HepG2 (cell line): ENCODE measurements around the gene ATG4B. TPM values are rescaled to one million over a fixed set of nuclear protein-coding genes. Genes with fewer than 3 reads are reported as not detected.

Source experiments
- ATF7-NPFF ChIP-seq: sonication (generic); formaldehyde crosslinking; IDR thresholded peaks from 2 replicates; pipeline ENCODE4 v1.8.1; 2023; ENCODE audit warnings: mild to moderate bottlenecking, low read depth, missing genetic modification reagents, moderate library complexity
- BORCS8-MEF2B ChIP-seq: sonication (generic); formaldehyde crosslinking; IDR thresholded peaks from 2 replicates; pipeline ENCODE4 v1.8.0; 2022; ENCODE audit warnings: mild to moderate bottlenecking, missing genetic modification reagents
- CENPX ChIP-seq: sonication (generic); formaldehyde crosslinking; IDR thresholded peaks from 2 replicates; pipeline ENCODE4 v1.9.0; 2021; ENCODE audit warnings: mild to moderate bottlenecking, missing genetic modification reagents, moderate library complexity
- CREB1 ChIP-seq, 2 experiments: fragments of 450-650 bp in 1 of 2; IDR thresholded peaks; 2 replicates each; pipeline ENCODE4 v1.6.1; 2016 to 2017; ENCODE audit warnings: control low read depth in 1 of 2, mild to moderate bottlenecking in 1 of 2, missing compliant biosample characterization in 1 of 2, missing genetic modification characterization in 1 of 2
- HMGA1 ChIP-seq: sonication (generic); formaldehyde crosslinking; conservative IDR thresholded peaks from 2 replicates; pipeline ENCODE4 v1.4.0; 2020; ENCODE audit warnings: missing genetic modification reagents
- KLF11 ChIP-seq: IDR thresholded peaks from 2 replicates; pipeline ENCODE4 v1.6.1; 2016; ENCODE audit warnings: missing compliant biosample characterization
- PAWR ChIP-seq: sonication (generic); formaldehyde crosslinking; IDR thresholded peaks from 2 replicates; pipeline ENCODE4 v1.4.0; 2020; ENCODE audit warnings: missing genetic modification reagents, mild to moderate bottlenecking, borderline replicate concordance
- POLR2G ChIP-seq: fragments of 200-400 bp; formaldehyde crosslinking; IDR thresholded peaks from 2 replicates; pipeline ENCODE4 v1.6.1; 2018; ENCODE audit warnings: mild to moderate bottlenecking, low read depth, low read length, moderate library complexity
- STAG1 ChIP-seq: sonication (generic); formaldehyde crosslinking; IDR thresholded peaks from 2 replicates; pipeline ENCODE4 v1.4.0; 2020; ENCODE audit warnings: missing genetic modification reagents
- TBP ChIP-seq: sonication (generic); formaldehyde crosslinking; IDR thresholded peaks from 2 replicates; pipeline ENCODE4 v1.5.0; 2020; ENCODE audit warnings: missing genetic modification reagents
- XRCC5 ChIP-seq: fragments of 200-400 bp; formaldehyde crosslinking; optimal IDR thresholded peaks from 2 replicates; pipeline ENCODE3; 2017; ENCODE audit warnings: mild to moderate bottlenecking, low read length
- ZNF546 ChIP-seq: sonication (generic); formaldehyde crosslinking; conservative IDR thresholded peaks from 2 replicates; pipeline ENCODE4 v1.8.1; 2023; ENCODE audit warnings: mild to moderate bottlenecking, missing genetic modification reagents
- ZNF564 ChIP-seq: sonication (generic); formaldehyde crosslinking; IDR thresholded peaks from 2 replicates; pipeline ENCODE4 v1.8.1; 2023; ENCODE audit warnings: mild to moderate bottlenecking, missing genetic modification reagents
- ZNF572 ChIP-seq: sonication (generic); formaldehyde crosslinking; IDR thresholded peaks from 2 replicates; pipeline ENCODE4 v1.5.1; 2020; ENCODE audit warnings: mild to moderate bottlenecking, missing genetic modification reagents
- ZNF598 ChIP-seq: sonication (generic); formaldehyde crosslinking; IDR thresholded peaks from 2 replicates; pipeline ENCODE4 v1.5.1; 2020; ENCODE audit warnings: mild to moderate bottlenecking, missing genetic modification reagents, borderline replicate concordance
- ZNF615 ChIP-seq: sonication (generic); formaldehyde crosslinking; IDR thresholded peaks from 2 replicates; pipeline ENCODE4 v1.5.0; 2020; ENCODE audit warnings: mild to moderate bottlenecking, missing genetic modification reagents, borderline replicate concordance
- ZNF652 ChIP-seq: IDR thresholded peaks from 2 replicates; pipeline ENCODE4 v1.6.1; 2016; ENCODE audit warnings: low read depth, borderline replicate concordance
- ZNF713 ChIP-seq: sonication (generic); formaldehyde crosslinking; IDR thresholded peaks from 2 replicates; pipeline ENCODE4 v1.4.0; 2020; ENCODE audit warnings: mild to moderate bottlenecking, missing genetic modification reagents
- ZNF746 ChIP-seq: sonication (generic); formaldehyde crosslinking; IDR thresholded peaks from 2 replicates; pipeline ENCODE4 v1.8.0; 2022; ENCODE audit warnings: mild to moderate bottlenecking, missing genetic modification reagents
- polyA plus RNA-seq, 8 experiments: library from polyadenylated mRNA; depleted of rRNA in 3 of 8; stranded (reverse) in 7 of 8; unstranded in 1 of 8; fragments of >200 nt; fragmentation: Illumina TruSeq in 4 of 8; extraction: Trizol in 4 of 8; gene quantifications; 2 replicates each; pipeline versions ENCODE4 v1.2.1 to v1.2.3, GENCODE V29; 2011 to 2016; ENCODE audit warnings: low read depth in 4 of 8, missing spikeins in 1 of 8, mixed read lengths in 1 of 8; ENCODE audit not compliant: insufficient read depth in 1 of 8
- total RNA-seq, 5 experiments: library from RNA; depleted of rRNA; stranded (reverse); fragments of >200 nt; fragmentation: Illumina TruSeq; extraction: Trizol; gene quantifications; 2 replicates each; pipeline ENCODE4 v1.2.3, GENCODE V29; 2016; ENCODE audit warnings: low read depth in 1 of 5
- TF ChIP-seq, protein P1 (sequence below): sonication (generic); formaldehyde crosslinking; IDR thresholded peaks from 2 replicates; pipeline ENCODE4 v1.5.0; 2020; ENCODE audit warnings: missing genetic modification reagents, mild to moderate bottlenecking, borderline replicate concordance
- TF ChIP-seq, protein P2 (sequence below): sonication (generic); formaldehyde crosslinking; IDR thresholded peaks from 2 replicates; pipeline ENCODE4 v1.4.0; 2020; ENCODE audit warnings: missing genetic modification reagents, borderline replicate concordance
- TF ChIP-seq, protein P3 (sequence below): sonication (generic); formaldehyde crosslinking; IDR thresholded peaks from 2 replicates; pipeline ENCODE4 v1.4.0; 2020; ENCODE audit warnings: missing genetic modification reagents
- TF ChIP-seq, protein P4 (sequence below): conservative IDR thresholded peaks from 2 replicates; pipeline ENCODE4 v1.6.1; 2018; ENCODE audit warnings: missing genetic modification reagents

The ATG4B gene
- total and polyA plus RNA-seq, 2 of the 13 experiments (the other 11 are each of a cell fraction or from before 2014, with no cell fraction given): 95.5 to 239 TPM

DNA sequence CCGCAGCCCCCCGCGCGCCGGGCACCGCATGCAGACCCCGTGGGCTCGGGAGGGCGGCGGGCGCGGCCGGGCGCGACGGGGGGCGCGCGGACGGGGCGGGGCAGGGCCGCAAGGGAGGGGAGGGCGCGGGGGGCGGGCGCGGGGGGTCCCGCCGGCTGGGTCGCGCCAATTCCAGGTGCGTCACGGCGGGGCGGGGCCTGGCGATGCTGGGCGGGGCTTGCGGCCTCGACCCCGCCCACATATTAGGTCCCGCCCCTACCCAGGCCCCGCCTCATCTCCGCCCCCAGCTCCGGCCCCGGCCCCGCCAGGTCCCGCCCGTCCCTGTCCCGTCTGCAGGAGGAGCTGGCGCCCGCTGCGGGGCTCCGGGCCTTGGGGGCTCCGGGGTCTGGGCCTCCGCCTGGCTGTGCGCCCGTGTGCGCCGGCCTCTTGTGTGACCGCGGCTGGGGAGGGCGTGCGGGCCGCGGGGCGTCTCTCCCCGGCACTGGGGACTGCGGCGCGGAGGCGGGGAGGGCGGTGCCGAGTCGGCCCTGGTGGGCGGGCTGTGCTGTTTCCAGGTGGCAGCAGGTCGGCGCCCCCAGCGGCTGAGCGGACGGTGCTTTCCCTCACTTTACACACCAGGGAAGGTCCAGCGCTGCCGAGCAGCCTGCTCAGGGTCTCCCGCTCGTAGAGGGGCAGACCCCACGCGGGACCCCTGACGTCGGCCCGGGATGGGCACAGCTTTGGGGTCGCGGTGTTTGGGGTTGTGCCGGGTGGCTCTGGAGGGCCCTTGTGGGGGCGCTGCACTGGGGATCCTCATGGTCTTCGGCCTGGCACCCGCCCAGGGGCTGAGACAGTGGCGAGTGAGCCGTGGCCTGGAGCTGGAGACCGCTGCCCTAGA is 64.9 kb downstream of the ATG4B start (continued):
- TF ChIP-seq, protein P1, sequence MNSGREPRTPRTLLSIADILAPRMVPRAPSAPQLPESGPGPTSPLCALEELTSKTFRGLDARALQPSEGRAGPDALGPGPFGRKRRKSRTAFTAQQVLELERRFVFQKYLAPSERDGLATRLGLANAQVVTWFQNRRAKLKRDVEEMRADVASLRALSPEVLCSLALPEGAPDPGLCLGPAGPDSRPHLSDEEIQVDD (CRISPR knock-in tag): 0 out of 2 replicates have a peak, but pooled peaks have one; percentile 30
- TF ChIP-seq CREB1 (IDR thresholded peaks at IDR 0.05) (0 out of 2 replicates have a peak, but pooled peaks have one; percentile 13), CREB1 (CRISPR knock-in tag; IDR thresholded peaks at IDR 0.05) (no peak), ZNF572 (CRISPR knock-in tag) (peak; percentile 95; the same call in 1 of the 2 replicates), ZNF598 (CRISPR knock-in tag) (peak; percentile 95), CENPX (CRISPR knock-in tag) (no peak), ZNF546 (CRISPR knock-in tag) (peak; percentile 18; the same call in 1 of the 2 replicates), PAWR (CRISPR knock-in tag) (no peak), BORCS8-MEF2B (CRISPR knock-in tag) (0 out of 2 replicates have a peak, but pooled peaks have one; percentile 64), TBP (CRISPR knock-in tag) (no peak; the same call in 1 of the 2 replicates), ZNF713 (CRISPR knock-in tag) (no peak), ATF7-NPFF (CRISPR knock-in tag) (peak; percentile 59; the same call in 1 of the 2 replicates), ZNF746 (CRISPR knock-in tag) (0 out of 2 replicates have a peak, but pooled peaks have one; percentile 25), POLR2G (peak; percentile 56; the same call in 1 of the 2 replicates), ZNF615 (CRISPR knock-in tag) (no peak), STAG1 (peak; percentile 52), KLF11 (CRISPR knock-in tag) (no peak), HMGA1 (CRISPR knock-in tag) (no peak), ZNF564 (0 out of 2 replicates have a peak, but pooled peaks have one; percentile 54), ZNF652 (no peak), XRCC5 (peak; percentile 91)
- TF ChIP-seq, protein P2, sequence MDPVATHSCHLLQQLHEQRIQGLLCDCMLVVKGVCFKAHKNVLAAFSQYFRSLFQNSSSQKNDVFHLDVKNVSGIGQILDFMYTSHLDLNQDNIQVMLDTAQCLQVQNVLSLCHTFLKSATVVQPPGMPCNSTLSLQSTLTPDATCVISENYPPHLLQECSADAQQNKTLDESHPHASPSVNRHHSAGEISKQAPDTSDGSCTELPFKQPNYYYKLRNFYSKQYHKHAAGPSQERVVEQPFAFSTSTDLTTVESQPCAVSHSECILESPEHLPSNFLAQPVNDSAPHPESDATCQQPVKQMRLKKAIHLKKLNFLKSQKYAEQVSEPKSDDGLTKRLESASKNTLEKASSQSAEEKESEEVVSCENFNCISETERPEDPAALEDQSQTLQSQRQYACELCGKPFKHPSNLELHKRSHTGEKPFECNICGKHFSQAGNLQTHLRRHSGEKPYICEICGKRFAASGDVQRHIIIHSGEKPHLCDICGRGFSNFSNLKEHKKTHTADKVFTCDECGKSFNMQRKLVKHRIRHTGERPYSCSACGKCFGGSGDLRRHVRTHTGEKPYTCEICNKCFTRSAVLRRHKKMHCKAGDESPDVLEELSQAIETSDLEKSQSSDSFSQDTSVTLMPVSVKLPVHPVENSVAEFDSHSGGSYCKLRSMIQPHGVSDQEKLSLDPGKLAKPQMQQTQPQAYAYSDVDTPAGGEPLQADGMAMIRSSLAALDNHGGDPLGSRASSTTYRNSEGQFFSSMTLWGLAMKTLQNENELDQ (CRISPR knock-in tag): 0 out of 2 replicates have a peak, but pooled peaks have one; percentile 20
- TF ChIP-seq, protein P3, sequence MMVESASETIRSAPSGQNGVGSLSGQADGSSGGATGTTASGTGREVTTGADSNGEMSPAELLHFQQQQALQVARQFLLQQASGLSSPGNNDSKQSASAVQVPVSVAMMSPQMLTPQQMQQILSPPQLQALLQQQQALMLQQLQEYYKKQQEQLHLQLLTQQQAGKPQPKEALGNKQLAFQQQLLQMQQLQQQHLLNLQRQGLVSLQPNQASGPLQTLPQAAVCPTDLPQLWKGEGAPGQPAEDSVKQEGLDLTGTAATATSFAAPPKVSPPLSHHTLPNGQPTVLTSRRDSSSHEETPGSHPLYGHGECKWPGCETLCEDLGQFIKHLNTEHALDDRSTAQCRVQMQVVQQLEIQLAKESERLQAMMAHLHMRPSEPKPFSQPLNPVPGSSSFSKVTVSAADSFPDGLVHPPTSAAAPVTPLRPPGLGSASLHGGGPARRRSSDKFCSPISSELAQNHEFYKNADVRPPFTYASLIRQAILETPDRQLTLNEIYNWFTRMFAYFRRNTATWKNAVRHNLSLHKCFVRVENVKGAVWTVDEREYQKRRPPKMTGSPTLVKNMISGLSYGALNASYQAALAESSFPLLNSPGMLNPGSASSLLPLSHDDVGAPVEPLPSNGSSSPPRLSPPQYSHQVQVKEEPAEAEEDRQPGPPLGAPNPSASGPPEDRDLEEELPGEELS: no peak
- TF ChIP-seq, protein P4, sequence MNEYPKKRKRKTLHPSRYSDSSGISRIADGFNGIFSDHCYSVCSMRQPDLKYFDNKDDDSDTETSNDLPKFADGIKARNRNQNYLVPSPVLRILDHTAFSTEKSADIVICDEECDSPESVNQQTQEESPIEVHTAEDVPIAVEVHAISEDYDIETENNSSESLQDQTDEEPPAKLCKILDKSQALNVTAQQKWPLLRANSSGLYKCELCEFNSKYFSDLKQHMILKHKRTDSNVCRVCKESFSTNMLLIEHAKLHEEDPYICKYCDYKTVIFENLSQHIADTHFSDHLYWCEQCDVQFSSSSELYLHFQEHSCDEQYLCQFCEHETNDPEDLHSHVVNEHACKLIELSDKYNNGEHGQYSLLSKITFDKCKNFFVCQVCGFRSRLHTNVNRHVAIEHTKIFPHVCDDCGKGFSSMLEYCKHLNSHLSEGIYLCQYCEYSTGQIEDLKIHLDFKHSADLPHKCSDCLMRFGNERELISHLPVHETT: peak; percentile 66; the same call in 1 of the 2 replicates
